Heart left ventricle (tissue), 16 donors: ENCODE measurements around the gene LACRT. TPM values are rescaled to one million over a fixed set of nuclear protein-coding genes. Genes with fewer than 3 reads are reported as not detected.
A peak's percentile ranks its signal among the peaks of the same experiment; 100 is the strongest.

Source experiments
- ATAC-seq, 4 donors: fragments of 200-7000 bp; cut with Tn5 transposase; one replicate each; pipeline ENCODE4 v1.9.1; 2020 to 2022; ENCODE audit warnings: moderate library complexity in 4 of 4, mild to moderate bottlenecking in 3 of 4, moderate number of reproducible peaks in 1 of 4
- DNase-seq, 5 donors: peaks; one replicate each; pipeline ENCODE4 v3.0.0-alpha.2; 2020
- H3K27ac ChIP-seq, 12 donors: fragments of 200-600 bp; sonication (generic) in 4 of 12; one replicate each; pipeline versions ENCODE4 v1.5.0 to v1.8.0; 2016 to 2022; ENCODE audit warnings: mild to moderate bottlenecking in 2 of 12
- H3K27me3 ChIP-seq, 9 donors: fragments of 200-600 bp; sonication (generic) in 2 of 9; one replicate each; pipeline versions ENCODE4 v1.5.1 to v1.8.0; 2016 to 2022; ENCODE audit warnings: mild to moderate bottlenecking in 3 of 9
- H3K36me3 ChIP-seq, 9 donors: fragments of 200-600 bp; sonication (generic) in 2 of 9; one replicate each; pipeline versions ENCODE4 v1.5.0 to v1.8.0; 2018 to 2022; ENCODE audit warnings: mild to moderate bottlenecking in 2 of 9
- H3K4me1 ChIP-seq, 12 donors: fragments of 200-600 bp; sonication (generic) in 4 of 12; one replicate each; pipeline versions ENCODE4 v1.5.0 to v1.8.0; 2016 to 2022; ENCODE audit warnings: mild to moderate bottlenecking in 3 of 12
- H3K4me3 ChIP-seq, 12 donors: fragments of 200-600 bp; sonication (generic) in 4 of 12; one replicate each; pipeline versions ENCODE4 v1.5.0 to v1.8.0; 2017 to 2022; ENCODE audit warnings: mild to moderate bottlenecking in 9 of 12, moderate library complexity in 4 of 12
- H3K9me3 ChIP-seq, 12 donors: fragments of 200-600 bp; sonication (generic) in 4 of 12; one replicate each; pipeline versions ENCODE4 v1.5.0 to v1.8.0; 2016 to 2022; ENCODE audit warnings: mild to moderate bottlenecking in 1 of 12
- POLR2A ChIP-seq, 2 donors: fragments of 450-650 bp; IDR thresholded peaks; one replicate each; pipeline ENCODE4 v1.6.1; 2017; ENCODE audit warnings: antibody characterized with exemption in 2 of 2, mild to moderate bottlenecking in 2 of 2, moderate library complexity in 2 of 2
- WGBS, 4 donors: extraction: QIAGEN DNeasy Blood & Tissue Kit in 2 of 4; methylation state at CpG; one replicate each; pipeline versions ENCODE4 v1.1.5 to v1.1.7; 2013 to 2018; 5-methylcytosine and 5-hydroxymethylcytosine counted together
- intact Hi-C, 10 donors: fragments of 100-400 bp; cut with DNase I; formaldehyde crosslinking; loops; one replicate each; pipeline versions ENCODE4 v1.11.1 to v1.14.2; 2022
- polyA plus RNA-seq, 2 donors: library from polyadenylated mRNA; stranded (reverse); fragments of 200-250 nt; gene quantifications; one replicate each; pipeline ENCODE4 v1.2.3, GENCODE V29; 2013
- total RNA-seq, 9 donors: library from RNA; depleted of rRNA in 2 of 9; stranded (reverse); fragments of >200 nt in 2 of 9; fragmentation: NEBNext Ultra II Directional in 3 of 9; extraction: Animal tissue kit (Norgen Biotek cat#: 25700) in 3 of 9; gene quantifications; one replicate each; pipeline versions ENCODE4 v1.1.0 to v1.2.4, GENCODE V29; 2016 to 2023
- TF ChIP-seq, protein P1 (sequence below), 12 donors: fragments of 200-600 bp; sonication (generic) in 4 of 12; IDR thresholded peaks; one replicate each; pipeline versions ENCODE4 v1.5.0 to v1.8.0; 2018 to 2022; ENCODE audit warnings: antibody characterized with exemption in 12 of 12, mild to moderate bottlenecking in 5 of 12
- donor health status: ischemic (EF 13 %, LVEDD 7.1; RV severe dilation, severe dysfunction).
- donor health status: healthy with polysubstance abuse.
- donor health status: DM: no; HTN: yes; CAD: no.
- donor health status: DM: no; HTN: no; CAD: no.
- donor health status: ischemic (EF 25% LVEDD 6.9; RV normal size, moderate dysfunction).
- donor health status: ischemic (EF 25% LVEDD 5.7; RV mildly dilated, moderate dysfunction).
- donor health status: healthy.
- donor health status: DM: yes; HTN: yes; CAD: no.
- donor health status: ischemic (EF 35%, LVEDD 5.7; RV mildly dilated, moderate dysfunction).
- donor health status: nonischemic (EF 11% LVEDD 7.7; RV severe dilation, severe dysfunction).
- donor health status: DM: yes; HTN: yes; CAD: no.
- donor health status: PGD.
- donor health status: ischemic (EF 29% LVEDD 5.4; RV normal size, mild dysfunction).
- donor health status: nonischemic (EF 23%, LVEDD 6.1; RV moderate dilation, normal function).

Gene LACRT
- total and polyA plus RNA-seq, 11 donors = not detected

DNA sequence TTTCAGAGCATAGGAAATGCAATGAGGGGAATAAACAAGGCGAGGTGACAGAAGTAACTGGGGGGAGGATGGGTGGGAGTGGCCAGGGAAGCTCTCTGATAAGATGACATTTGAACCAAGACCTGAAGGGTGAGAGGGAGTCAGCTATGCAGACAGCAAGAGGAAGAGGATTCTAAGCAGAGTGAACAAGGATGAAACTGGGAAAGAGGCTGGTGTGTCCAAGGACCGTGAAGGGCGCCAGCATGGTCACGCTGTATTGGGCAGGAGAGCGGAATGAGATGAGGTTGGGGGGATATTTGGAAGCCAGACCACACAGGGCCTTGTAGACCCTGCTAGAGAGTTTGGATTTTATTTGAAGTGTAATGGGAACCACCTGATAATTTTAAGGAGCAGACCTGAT, 35.7 kb downstream of the LACRT start:
- ATAC-seq = no peak
- Histone ChIP-seq H3K36me3 (no peaks in the 10 kb centered on the region), H3K27ac (no peak overlapping the region), H3K9me3 (no peaks in the 10 kb centered on the region), H3K4me3 (no peak overlapping the region), H3K4me1 (no peaks in the 10 kb centered on the region), H3K27me3 (peaks cover 0 to 2% (median 0%) of the 10 kb centered on the region in 9 donors)
- no peak for TF ChIP-seq POLR2A (IDR thresholded peaks at IDR 0.05)
- TF ChIP-seq, protein P1, sequence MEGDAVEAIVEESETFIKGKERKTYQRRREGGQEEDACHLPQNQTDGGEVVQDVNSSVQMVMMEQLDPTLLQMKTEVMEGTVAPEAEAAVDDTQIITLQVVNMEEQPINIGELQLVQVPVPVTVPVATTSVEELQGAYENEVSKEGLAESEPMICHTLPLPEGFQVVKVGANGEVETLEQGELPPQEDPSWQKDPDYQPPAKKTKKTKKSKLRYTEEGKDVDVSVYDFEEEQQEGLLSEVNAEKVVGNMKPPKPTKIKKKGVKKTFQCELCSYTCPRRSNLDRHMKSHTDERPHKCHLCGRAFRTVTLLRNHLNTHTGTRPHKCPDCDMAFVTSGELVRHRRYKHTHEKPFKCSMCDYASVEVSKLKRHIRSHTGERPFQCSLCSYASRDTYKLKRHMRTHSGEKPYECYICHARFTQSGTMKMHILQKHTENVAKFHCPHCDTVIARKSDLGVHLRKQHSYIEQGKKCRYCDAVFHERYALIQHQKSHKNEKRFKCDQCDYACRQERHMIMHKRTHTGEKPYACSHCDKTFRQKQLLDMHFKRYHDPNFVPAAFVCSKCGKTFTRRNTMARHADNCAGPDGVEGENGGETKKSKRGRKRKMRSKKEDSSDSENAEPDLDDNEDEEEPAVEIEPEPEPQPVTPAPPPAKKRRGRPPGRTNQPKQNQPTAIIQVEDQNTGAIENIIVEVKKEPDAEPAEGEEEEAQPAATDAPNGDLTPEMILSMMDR (IDR thresholded peaks at IDR 0.05) = no peak
- WGBS, 4 donors = 82 to 88% (median 83%) methylated on average over 5 of the region's 5 CpGs
- intact Hi-C loops = loop anchor here in 6 of 10 donors (5.0 to 10.0 kb wide), 2 partner anchors 356 to 358 kb away; no protein-coding TSS in a partner anchor
- no peak for DNase-seq

DNA sequence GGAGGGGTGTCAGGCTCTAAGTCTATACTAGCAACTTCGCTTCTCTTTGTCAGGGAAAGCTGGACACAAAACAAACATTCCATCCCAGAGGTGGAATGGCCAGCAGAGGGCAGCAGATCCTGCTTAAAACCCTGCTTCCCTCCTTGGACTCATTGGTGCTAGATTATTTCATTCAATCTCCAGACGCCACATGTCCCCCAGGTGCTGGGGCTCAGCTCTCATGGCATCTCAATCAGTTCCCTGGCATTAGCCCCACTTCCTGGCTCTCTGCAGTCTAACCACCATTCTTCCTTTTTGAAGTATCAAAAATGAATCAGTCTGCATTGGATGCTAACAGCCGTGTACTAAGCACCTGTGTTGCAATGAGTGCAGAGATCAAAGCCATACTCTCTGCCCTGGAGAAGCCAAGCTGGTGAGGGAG, 38.2 kb downstream of the LACRT start:
- no peaks in the 10 kb centered on the region for H3K9me3 ChIP-seq
- peaks cover 0 to 3% (median 0%) of the 10 kb centered on the region in 9 donors for H3K27me3 ChIP-seq
- H3K27ac ChIP-seq = no peak overlapping the region
- H3K4me1 ChIP-seq = peaks cover 0 to 1% (median 0%) of the 10 kb centered on the region in 12 donors
- peak in 3 of 4 donors; percentile 47 to 69 (median 53) for ATAC-seq
- no peaks in the 10 kb centered on the region for H3K36me3 ChIP-seq
- TF ChIP-seq, protein P1 (IDR thresholded peaks at IDR 0.05) = peak; percentile 66 to 89 (median 78)
- no peak for TF ChIP-seq POLR2A (IDR thresholded peaks at IDR 0.05)
- WGBS, 4 donors = 24 to 29% (median 27%) methylated on average over 3 of the region's 3 CpGs
- peak in 3 of 5 donors; percentile 32 to 65 (median 42) for DNase-seq
- intact Hi-C loops = loop anchor here in 6 of 10 donors (5.0 to 10.0 kb wide), 2 partner anchors 358 to 361 kb away; no protein-coding TSS in a partner anchor
- H3K4me3 ChIP-seq = no peak overlapping the region

DNA sequence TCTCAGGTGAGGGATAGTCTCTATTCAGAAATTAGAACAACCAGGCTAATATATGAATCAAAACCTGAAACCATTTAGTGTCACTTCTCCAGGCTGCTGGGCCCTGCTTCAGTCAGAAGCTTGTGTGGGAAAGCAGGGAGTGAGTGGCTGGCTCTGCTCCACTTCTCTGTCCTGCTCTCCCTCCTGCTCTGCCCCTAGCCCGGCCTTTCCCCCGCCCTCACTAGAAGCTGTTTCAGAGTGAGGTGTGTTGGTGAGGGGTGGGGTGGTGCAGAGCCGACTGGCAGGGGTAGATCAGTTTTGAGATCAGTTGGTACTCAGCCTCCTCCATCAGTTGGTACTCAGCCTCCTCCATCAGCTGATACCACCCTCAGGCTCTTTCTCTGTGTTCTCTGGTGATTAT, 39.2 kb downstream of the LACRT start:
- peaks cover 0 to 5% (median 0%) of the 10 kb centered on the region in 9 donors for H3K27me3 ChIP-seq
- no peak overlapping the region for H3K27ac ChIP-seq
- no peaks in the 10 kb centered on the region for H3K9me3 ChIP-seq
- 64 to 85% (median 74%) methylated on average over 3 of the region's 3 CpGs for WGBS, 4 donors
- H3K36me3 ChIP-seq = no peaks in the 10 kb centered on the region
- intact Hi-C loops = loop anchor here in 6 of 10 donors (5.0 to 10.0 kb wide), 2 partner anchors 359 to 362 kb away; no protein-coding TSS in a partner anchor
- no peak for DNase-seq
- ATAC-seq = no peak
- peaks cover 0 to 11% (median 2%) of the 10 kb centered on the region in 12 donors for H3K4me1 ChIP-seq
- H3K4me3 ChIP-seq = no peak overlapping the region
- no peak for TF ChIP-seq POLR2A (IDR thresholded peaks at IDR 0.05)
- TF ChIP-seq, protein P1 (IDR thresholded peaks at IDR 0.05) = no peak

DNA sequence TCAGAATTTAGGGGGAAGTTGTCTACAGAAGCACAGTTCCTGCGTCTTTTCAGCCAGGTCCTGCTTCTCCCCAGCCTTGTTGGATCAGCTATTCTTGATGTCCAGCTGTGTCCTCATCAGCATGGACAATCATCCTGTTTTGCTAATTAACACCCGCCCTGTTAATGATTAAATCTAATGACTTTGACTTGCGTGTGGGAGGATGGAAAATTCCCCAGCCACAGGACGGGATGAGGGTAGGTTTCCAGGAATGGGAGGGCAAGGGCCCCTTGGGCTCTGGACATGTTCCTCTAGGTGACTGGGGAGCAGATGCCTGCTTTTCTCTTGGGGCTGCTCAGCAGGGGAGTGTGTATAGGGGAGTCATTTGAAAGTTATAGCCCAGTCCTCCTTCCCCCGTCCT, 41.0 kb downstream of the LACRT start:
- 52 to 67% (median 63%) methylated on average over 5 of the region's 5 CpGs for WGBS, 4 donors
- no peak for ATAC-seq
- intact Hi-C loops = loop anchor here in 3 of 10 donors (10.0 kb wide), 1 partner anchor 361 kb away; no protein-coding TSS in a partner anchor

More for the DNA sequence above, 41.0 kb downstream of the LACRT start:
- no peak overlapping the region for H3K27ac ChIP-seq
- TF ChIP-seq POLR2A (IDR thresholded peaks at IDR 0.05) = no peak
- TF ChIP-seq, protein P1 (IDR thresholded peaks at IDR 0.05) = no peak
- peaks cover 0 to 22% (median 6%) of the 10 kb centered on the region in 12 donors for H3K4me1 ChIP-seq
- H3K27me3 ChIP-seq = peaks cover 0 to 19% (median 4%) of the 10 kb centered on the region in 9 donors
- H3K4me3 ChIP-seq = no peak overlapping the region
- H3K36me3 ChIP-seq = no peaks in the 10 kb centered on the region
- DNase-seq = no peak
- H3K9me3 ChIP-seq = no peaks in the 10 kb centered on the region
